ENCODE results near the gene IFNA4.

GRCh38 chr9:21174671-21175070, 12.7 kb downstream of the IFNA4 start:
- TF ChIP-seq CTCF (IDR thresholded peaks at IDR 0.05; ENCODE audit: poor library complexity, severe bottlenecking) (no peak), MXI1 (conservative IDR thresholded peaks at IDR 0.05; ENCODE audit: poor library complexity, severe bottlenecking) (no peak), POLR2AphosphoS5 (IDR thresholded peaks at IDR 0.05) (no peak)
